Parathyroid adenoma (tissue), 2 donors: ENCODE measurements around the gene ITIH2.

Experiments
- H2AFZ ChIP-seq: fragments of 300-600 bp; sonication (generic); one replicate; pipeline ENCODE4 v1.7.0; 2017; ENCODE audit warnings: antibody characterized with exemption, mild to moderate bottlenecking
- H3K27ac ChIP-seq: fragments of 300-600 bp; sonication (generic); one replicate; pipeline ENCODE4 v1.7.0; 2017
- H3K27me3 ChIP-seq: fragments of 300-600 bp; sonication (generic); one replicate; pipeline ENCODE4 v1.7.0; 2017; ENCODE audit warnings: low read length; ENCODE audit not compliant: control insufficient read depth, insufficient read depth
- H3K36me3 ChIP-seq: fragments of 300-600 bp; sonication (generic); one replicate; pipeline ENCODE4 v1.7.0; 2017; ENCODE audit warnings: low read length; ENCODE audit not compliant: control insufficient read depth, insufficient read depth
- H3K4me1 ChIP-seq: fragments of 300-600 bp; sonication (generic); one replicate; pipeline ENCODE4 v1.7.0; 2017; ENCODE audit warnings: control low read depth
- H3K4me2 ChIP-seq: fragments of 300-600 bp; sonication (generic); one replicate; pipeline ENCODE4 v1.7.0; 2017; ENCODE audit warnings: low read length
- H3K4me3 ChIP-seq: fragments of 300-600 bp; sonication (generic); one replicate; pipeline ENCODE4 v1.7.0; 2017; ENCODE audit warnings: low read depth, low read length
- H3K79me2 ChIP-seq: fragments of 300-600 bp; sonication (generic); one replicate; pipeline ENCODE4 v1.7.0; 2017; ENCODE audit warnings: control low read depth
- H3K9ac ChIP-seq: fragments of 300-600 bp; sonication (generic); one replicate; pipeline ENCODE4 v1.7.0; 2017; ENCODE audit warnings: mild to moderate bottlenecking
- H3K9me3 ChIP-seq: fragments of 300-600 bp; sonication (generic); one replicate; pipeline ENCODE4 v1.7.0; 2017; ENCODE audit warnings: low read length; ENCODE audit not compliant: control insufficient read depth
- TF ChIP-seq, protein P1 (sequence below): fragments of 300-600 bp; sonication (generic); IDR thresholded peaks from one replicate; pipeline ENCODE4 v1.7.0; 2017; ENCODE audit warnings: antibody characterized with exemption, mild to moderate bottlenecking
- donor health status: primary hyperparathyroidism.

Gene ITIH2

DNA sequence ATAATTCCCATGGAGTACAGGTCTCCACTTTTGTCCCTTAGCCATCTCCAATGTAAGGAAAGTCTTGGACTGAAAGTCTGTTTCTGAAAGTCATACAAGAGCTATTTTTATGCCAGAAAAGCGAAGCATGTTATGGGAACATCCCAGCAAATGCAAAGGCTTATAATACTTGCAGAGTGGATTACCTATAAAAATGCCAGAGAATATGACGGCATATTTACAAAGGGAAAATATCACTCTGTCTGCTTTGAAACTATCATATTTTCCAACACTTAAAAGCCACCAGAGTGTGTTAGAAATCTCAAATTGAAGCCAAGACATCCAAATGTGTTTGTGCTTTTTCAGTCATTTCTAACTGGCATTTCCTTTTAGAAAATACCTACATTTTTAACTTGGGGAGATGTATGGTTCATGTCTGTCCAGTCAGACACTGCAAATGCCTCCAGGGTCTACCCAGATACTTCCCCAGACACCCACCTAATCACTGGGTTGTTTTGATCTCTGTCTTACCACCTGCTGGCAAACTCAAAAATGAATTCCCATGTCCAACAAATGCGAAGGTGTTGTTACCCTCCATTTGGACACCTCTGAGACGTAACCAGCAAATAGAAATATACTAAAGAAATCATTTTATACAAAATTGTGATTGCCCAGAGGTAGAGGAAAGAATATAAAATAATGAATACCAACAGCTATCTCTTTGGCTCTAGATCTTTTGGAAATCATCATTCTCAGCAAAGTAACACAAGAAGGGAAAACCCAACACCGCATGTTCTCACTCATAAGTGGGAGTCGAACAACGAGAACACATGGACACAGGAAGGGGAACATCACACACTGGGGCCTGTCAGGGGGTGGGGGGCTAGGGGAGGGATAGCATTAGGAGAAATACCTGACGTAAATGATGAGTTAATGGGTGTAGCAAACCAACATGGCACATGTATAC lies 1.2 kb downstream of the ITIH2 start:
- Histone ChIP-seq H3K9ac (no peak overlapping the region), H3K79me2 (no peaks in the 10 kb centered on the region), H3K4me1 (no peaks in the 10 kb centered on the region), H3K9me3 (no peaks in the 10 kb centered on the region), H3K27ac (no peak overlapping the region), H2AFZ (no peak overlapping the region), H3K4me2 (no peak overlapping the region), H3K36me3 (no peaks in the 10 kb centered on the region), H3K4me3 (no peak overlapping the region), H3K27me3 (no peaks in the 10 kb centered on the region)
- TF ChIP-seq, protein P1, sequence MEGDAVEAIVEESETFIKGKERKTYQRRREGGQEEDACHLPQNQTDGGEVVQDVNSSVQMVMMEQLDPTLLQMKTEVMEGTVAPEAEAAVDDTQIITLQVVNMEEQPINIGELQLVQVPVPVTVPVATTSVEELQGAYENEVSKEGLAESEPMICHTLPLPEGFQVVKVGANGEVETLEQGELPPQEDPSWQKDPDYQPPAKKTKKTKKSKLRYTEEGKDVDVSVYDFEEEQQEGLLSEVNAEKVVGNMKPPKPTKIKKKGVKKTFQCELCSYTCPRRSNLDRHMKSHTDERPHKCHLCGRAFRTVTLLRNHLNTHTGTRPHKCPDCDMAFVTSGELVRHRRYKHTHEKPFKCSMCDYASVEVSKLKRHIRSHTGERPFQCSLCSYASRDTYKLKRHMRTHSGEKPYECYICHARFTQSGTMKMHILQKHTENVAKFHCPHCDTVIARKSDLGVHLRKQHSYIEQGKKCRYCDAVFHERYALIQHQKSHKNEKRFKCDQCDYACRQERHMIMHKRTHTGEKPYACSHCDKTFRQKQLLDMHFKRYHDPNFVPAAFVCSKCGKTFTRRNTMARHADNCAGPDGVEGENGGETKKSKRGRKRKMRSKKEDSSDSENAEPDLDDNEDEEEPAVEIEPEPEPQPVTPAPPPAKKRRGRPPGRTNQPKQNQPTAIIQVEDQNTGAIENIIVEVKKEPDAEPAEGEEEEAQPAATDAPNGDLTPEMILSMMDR = no peak

DNA sequence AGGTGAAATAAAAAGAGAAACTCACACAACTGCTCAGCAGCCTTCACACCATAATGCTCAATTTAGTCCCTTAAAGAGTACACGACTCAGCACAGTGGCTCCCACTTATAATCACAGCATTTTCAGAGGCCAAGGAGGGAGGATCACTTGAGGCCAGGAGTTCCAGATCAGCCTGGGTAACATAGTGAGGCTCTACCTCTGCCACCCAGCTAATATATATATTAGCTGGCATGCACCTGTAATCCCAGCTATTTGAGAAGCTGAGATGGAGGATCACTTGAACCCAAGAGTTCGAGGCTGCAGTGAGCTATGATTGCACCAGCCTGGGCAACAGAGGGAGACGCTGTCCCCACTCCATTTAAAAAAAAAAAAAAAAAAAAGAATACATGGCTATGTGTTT lies 2.2 kb downstream of the ITIH2 start:
- no peak overlapping the region for H3K4me3 ChIP-seq
- no peak overlapping the region for H3K4me2 ChIP-seq
- no peaks in the 10 kb centered on the region for H3K9me3 ChIP-seq
- no peaks in the 10 kb centered on the region for H3K36me3 ChIP-seq
- H3K79me2 ChIP-seq = no peaks in the 10 kb centered on the region
- H2AFZ ChIP-seq = no peak overlapping the region
- H3K27me3 ChIP-seq = no peaks in the 10 kb centered on the region
- H3K9ac ChIP-seq = no peak overlapping the region
- TF ChIP-seq, protein P1 = no peak
- no peak overlapping the region for H3K27ac ChIP-seq
- H3K4me1 ChIP-seq = no peaks in the 10 kb centered on the region

DNA sequence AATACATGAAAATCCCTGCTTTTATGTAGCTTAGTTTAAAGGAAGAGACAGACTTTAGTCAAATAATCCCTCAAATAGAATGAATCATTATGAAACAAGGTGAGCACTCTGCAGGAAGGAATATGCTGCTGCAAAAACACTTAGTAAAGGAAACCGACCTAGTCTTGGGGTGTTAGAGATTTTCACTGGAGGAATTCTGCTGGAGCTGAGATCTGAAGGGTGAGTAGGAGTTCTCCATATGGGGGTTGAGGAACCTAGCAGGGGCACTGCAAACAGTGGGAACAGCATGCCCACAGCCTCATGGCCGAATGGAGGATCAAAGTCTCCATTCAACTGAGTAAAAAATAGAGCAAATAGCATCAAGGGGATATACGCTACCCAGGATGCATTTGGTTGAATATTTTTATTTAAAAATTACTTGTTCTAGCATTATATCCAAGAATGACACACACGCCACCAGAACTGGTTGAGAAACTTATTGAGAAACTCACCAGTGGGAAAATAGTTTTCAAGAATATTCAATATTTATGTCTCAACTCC lies 3.5 kb downstream of the ITIH2 start:
- Histone ChIP-seq H3K4me3 (no peak overlapping the region), H3K9me3 (no peaks in the 10 kb centered on the region), H2AFZ (no peak overlapping the region), H3K36me3 (no peaks in the 10 kb centered on the region), H3K27me3 (no peaks in the 10 kb centered on the region), H3K27ac (no peak overlapping the region), H3K9ac (no peak overlapping the region), H3K79me2 (no peaks in the 10 kb centered on the region), H3K4me2 (no peak overlapping the region), H3K4me1 (no peaks in the 10 kb centered on the region)
- TF ChIP-seq, protein P1 = no peak

DNA sequence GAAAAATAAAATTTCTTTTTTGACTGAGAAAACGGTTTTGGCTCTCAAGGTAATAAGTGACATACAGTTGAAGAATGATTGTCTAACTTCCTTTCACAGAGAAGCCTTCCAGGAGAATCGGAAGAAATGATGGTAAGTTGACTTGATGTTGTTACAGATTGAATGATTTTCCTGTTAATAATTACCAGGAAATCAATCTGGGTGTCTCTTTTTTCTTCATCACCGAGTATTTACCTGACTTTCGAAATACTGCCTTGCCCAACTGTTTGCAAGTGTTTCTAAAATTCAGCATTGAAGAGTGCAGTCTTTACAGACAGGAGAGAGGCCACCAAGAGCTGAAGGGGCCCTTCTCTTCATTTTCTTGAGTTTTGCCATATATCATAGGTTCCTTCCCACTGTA lies 4.0 kb downstream of the ITIH2 start:
- Histone ChIP-seq H3K9ac (no peak overlapping the region), H3K9me3 (no peaks in the 10 kb centered on the region), H3K79me2 (no peaks in the 10 kb centered on the region), H3K4me3 (no peak overlapping the region), H3K27ac (no peak overlapping the region), H3K4me1 (no peaks in the 10 kb centered on the region), H3K27me3 (no peaks in the 10 kb centered on the region), H3K4me2 (no peak overlapping the region), H3K36me3 (no peaks in the 10 kb centered on the region), H2AFZ (no peak overlapping the region)
- TF ChIP-seq, protein P1 = no peak
